ENCODE measurements around the gene BGN.

The BGN gene

DNA sequence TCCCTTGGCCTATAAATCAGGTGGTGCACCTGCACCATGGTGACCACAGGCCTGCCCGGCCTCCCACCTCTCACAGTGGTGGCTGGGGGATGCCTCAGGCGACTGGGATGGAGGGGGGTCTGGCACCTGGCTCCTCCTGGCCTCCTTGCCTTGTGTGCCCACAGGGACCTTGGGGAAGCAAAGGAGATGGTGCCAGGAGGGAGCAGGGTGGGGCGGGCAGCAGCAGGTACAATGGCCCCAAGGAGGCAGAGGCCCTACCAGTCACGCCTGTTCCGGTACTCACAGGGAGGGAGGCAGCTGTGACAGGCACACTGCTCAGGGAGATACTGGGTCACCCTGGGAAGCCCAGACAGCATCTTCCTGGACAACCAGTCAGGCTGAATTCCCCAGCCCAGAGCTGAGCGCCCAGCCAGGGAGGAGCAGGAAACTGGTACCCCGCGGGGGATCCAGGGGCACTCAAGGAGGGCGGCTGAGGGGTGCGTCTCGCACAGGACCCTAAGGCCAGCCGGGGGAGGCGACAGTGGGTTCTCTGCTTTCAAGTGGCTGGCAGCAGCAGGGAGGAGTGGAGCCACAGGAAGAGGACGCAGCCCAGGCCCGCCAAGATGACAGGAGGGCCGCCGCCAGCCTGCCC, 47.7 kb upstream of the BGN start:
- Histone ChIP-seq H4K8ac (ENCODE audit: low read depth, low read length) (no peak overlapping the region), H3K23ac (ENCODE audit: low read length) (no peak overlapping the region)

DNA sequence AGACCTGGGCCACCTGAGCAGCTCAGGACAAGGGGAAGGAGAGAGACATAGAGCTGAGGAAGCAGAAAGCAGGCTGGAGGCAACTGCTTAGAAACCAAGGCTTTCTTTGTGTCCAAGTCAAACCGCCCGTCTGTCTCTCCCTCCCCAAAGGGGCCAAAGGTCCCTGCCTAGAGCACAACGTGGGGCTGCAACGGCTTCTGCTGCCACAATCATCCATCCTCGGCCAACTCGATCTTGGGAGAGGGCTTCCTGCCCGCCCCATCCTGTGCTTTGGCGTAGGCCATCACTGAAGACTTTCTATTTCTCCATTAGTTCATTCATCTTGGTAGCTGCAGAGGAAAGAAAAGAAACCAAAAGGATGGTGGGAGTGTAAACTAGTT, 47.2 kb upstream of the BGN start:
- Histone ChIP-seq H3K79me2 (ENCODE audit: control insufficient read depth, insufficient read depth, low read length, poor library complexity) (no peaks in the 10 kb centered on the region), H3K23ac (ENCODE audit: low read length) (no peak overlapping the region), H4K91ac (ENCODE audit: low read depth, low read length) (no peak overlapping the region), H3K18ac (ENCODE audit: low read length) (no peak overlapping the region), H3K27ac (ENCODE audit: low read depth, low read length) (no peak overlapping the region), H2BK12ac (ENCODE audit: low read length) (no peak overlapping the region), H3K27me3 (ENCODE audit: insufficient read depth, low read length) (no peaks in the 10 kb centered on the region), H2AK5ac (ENCODE audit: low read length) (no peak overlapping the region), H3K14ac (ENCODE audit: low read length) (no peak overlapping the region), H3K9me3 (ENCODE audit: insufficient read depth, low read depth, low read length) (no peaks in the 10 kb centered on the region), H3K4me2 (ENCODE audit: low read length) (no peak overlapping the region), H3K4me3 (ENCODE audit: low read depth, low read length) (no peak overlapping the region), H3K9ac (ENCODE audit: low read length) (no peak overlapping the region), H3K79me1 (ENCODE audit: low read length) (no peaks in the 10 kb centered on the region), H2AFZ (ENCODE audit: insufficient read depth, low read length, poor library complexity) (no peak overlapping the region), H4K8ac (ENCODE audit: low read depth, low read length) (no peak overlapping the region), H3K4me1 (ENCODE audit: control insufficient read depth in 1 of 2, insufficient read depth in 2 of 2, low read length in 2 of 2) (no peaks in the 10 kb centered on the region), H4K12ac (ENCODE audit: low read depth, low read length) (no peak overlapping the region), H3K36me3 (ENCODE audit: control insufficient read depth in 1 of 2, insufficient read depth in 2 of 2, low read length in 2 of 2) (peaks cover 4% of the 10 kb centered on the region in 2 experiments), H3K4ac (ENCODE audit: low read depth, low read length) (no peak overlapping the region), H2BK120ac (ENCODE audit: insufficient read depth, low read length, poor library complexity) (no peak overlapping the region), H2BK5ac (ENCODE audit: low read depth, low read length, poor library complexity) (no peak overlapping the region)
- no peak for DNase-seq
- WGBS (ENCODE audit: extremely low coverage, insufficient coverage, insufficient read length), result no CpG with 5 or more reads among the region's 8 CpGs

More for the DNA sequence above, 47.7 kb upstream of the BGN start:
- H2BK12ac ChIP-seq (ENCODE audit: low read length), result no peak overlapping the region
- H4K91ac ChIP-seq (ENCODE audit: low read depth, low read length), result no peak overlapping the region
- DNase-seq, result no peak
- no peak overlapping the region for H2BK5ac ChIP-seq (ENCODE audit: low read depth, low read length, poor library complexity)
- H2AFZ ChIP-seq (ENCODE audit: insufficient read depth, low read length, poor library complexity), result no peak overlapping the region
- H3K79me2 ChIP-seq (ENCODE audit: control insufficient read depth, insufficient read depth, low read length, poor library complexity), result no peaks in the 10 kb centered on the region
- WGBS (ENCODE audit: extremely low coverage, insufficient coverage, insufficient read length), result no CpG with 5 or more reads among the region's 17 CpGs
- no peak overlapping the region for H3K27ac ChIP-seq (ENCODE audit: low read depth, low read length)
- no peak overlapping the region for H3K18ac ChIP-seq (ENCODE audit: low read length)
- H3K4ac ChIP-seq (ENCODE audit: low read depth, low read length), result no peak overlapping the region
- no peak overlapping the region for H2BK120ac ChIP-seq (ENCODE audit: insufficient read depth, low read length, poor library complexity)
- no peaks in the 10 kb centered on the region for H3K27me3 ChIP-seq (ENCODE audit: insufficient read depth, low read length)
- H3K36me3 ChIP-seq (ENCODE audit: control insufficient read depth in 1 of 2, insufficient read depth in 2 of 2, low read length in 2 of 2), result peaks cover 4% of the 10 kb centered on the region in 2 experiments
- no peak overlapping the region for H3K14ac ChIP-seq (ENCODE audit: low read length)
- no peaks in the 10 kb centered on the region for H3K79me1 ChIP-seq (ENCODE audit: low read length)
- H3K4me3 ChIP-seq (ENCODE audit: low read depth, low read length), result no peak overlapping the region
- H3K9ac ChIP-seq (ENCODE audit: low read length), result no peak overlapping the region
- H2AK5ac ChIP-seq (ENCODE audit: low read length), result no peak overlapping the region
- H3K4me1 ChIP-seq (ENCODE audit: control insufficient read depth in 1 of 2, insufficient read depth in 2 of 2, low read length in 2 of 2), result no peaks in the 10 kb centered on the region
- H3K4me2 ChIP-seq (ENCODE audit: low read length), result no peak overlapping the region
- no peak overlapping the region for H4K12ac ChIP-seq (ENCODE audit: low read depth, low read length)
- no peaks in the 10 kb centered on the region for H3K9me3 ChIP-seq (ENCODE audit: insufficient read depth, low read depth, low read length)

DNA sequence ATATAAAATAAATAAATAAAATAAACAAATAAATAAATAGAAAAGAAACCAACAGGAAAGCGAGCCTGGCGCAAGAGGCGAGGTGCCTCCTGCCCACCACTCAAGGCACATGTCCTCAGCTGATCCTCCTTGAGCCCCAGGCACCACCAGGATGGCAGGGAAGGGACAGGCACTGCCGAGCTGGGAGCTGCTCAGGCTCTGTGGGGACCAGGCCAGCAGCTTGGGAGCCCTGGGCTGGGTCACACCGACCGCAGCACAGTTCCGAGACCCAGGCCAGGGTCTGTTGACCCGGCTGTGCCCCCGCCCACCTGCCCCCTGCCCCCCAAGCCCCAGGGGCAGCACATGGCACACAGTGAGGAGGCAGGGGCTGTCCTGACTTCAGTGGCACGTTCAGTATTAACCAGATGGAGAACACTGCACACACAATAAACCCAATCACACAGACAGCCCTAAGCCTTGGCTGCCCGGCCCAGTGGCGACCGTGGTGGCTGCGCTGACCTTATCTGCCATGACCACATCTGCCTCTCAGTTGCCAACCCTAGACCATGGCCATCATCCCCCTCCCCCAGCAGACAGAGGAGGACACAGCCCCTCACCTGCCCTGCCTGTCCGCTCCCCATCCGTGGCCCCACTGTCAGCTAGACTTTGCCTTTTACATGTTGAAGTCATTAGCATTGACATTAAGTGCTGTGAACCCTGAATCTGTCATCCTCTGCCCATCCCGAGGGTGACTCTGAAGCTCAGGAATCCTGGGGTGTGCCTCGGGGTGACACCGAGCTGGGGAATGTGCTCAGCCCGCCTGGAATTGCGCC, 46.0 kb upstream of the BGN start:
- H3K4me3 ChIP-seq (ENCODE audit: low read depth, low read length), result no peak overlapping the region
- H2AFZ ChIP-seq (ENCODE audit: insufficient read depth, low read length, poor library complexity), result no peak overlapping the region
- H2BK120ac ChIP-seq (ENCODE audit: insufficient read depth, low read length, poor library complexity), result no peak overlapping the region
- H4K8ac ChIP-seq (ENCODE audit: low read depth, low read length), result no peak overlapping the region
- no peak overlapping the region for H3K4ac ChIP-seq (ENCODE audit: low read depth, low read length)
- H3K4me2 ChIP-seq (ENCODE audit: low read length), result no peak overlapping the region
- no peaks in the 10 kb centered on the region for H3K27me3 ChIP-seq (ENCODE audit: insufficient read depth, low read length)
- H3K4me1 ChIP-seq (ENCODE audit: control insufficient read depth in 1 of 2, insufficient read depth in 2 of 2, low read length in 2 of 2), result no peaks in the 10 kb centered on the region
- H4K91ac ChIP-seq (ENCODE audit: low read depth, low read length), result no peak overlapping the region
- no peak for DNase-seq
- H3K9me3 ChIP-seq (ENCODE audit: insufficient read depth, low read depth, low read length), result no peaks in the 10 kb centered on the region
- H3K36me3 ChIP-seq (ENCODE audit: control insufficient read depth in 1 of 2, insufficient read depth in 2 of 2, low read length in 2 of 2), result peaks cover 4 to 5% of the 10 kb centered on the region in 2 experiments
- H2AK5ac ChIP-seq (ENCODE audit: low read length), result no peak overlapping the region
- no CpG with 5 or more reads among the region's 21 CpGs for WGBS (ENCODE audit: extremely low coverage, insufficient coverage, insufficient read length)
- no peak overlapping the region for H4K12ac ChIP-seq (ENCODE audit: low read depth, low read length)
- no peak overlapping the region for H2BK5ac ChIP-seq (ENCODE audit: low read depth, low read length, poor library complexity)
- no peak overlapping the region for H2BK12ac ChIP-seq (ENCODE audit: low read length)
- no peak overlapping the region for H3K14ac ChIP-seq (ENCODE audit: low read length)
- H3K18ac ChIP-seq (ENCODE audit: low read length), result no peak overlapping the region
- no peak overlapping the region for H3K23ac ChIP-seq (ENCODE audit: low read length)
- no peaks in the 10 kb centered on the region for H3K79me1 ChIP-seq (ENCODE audit: low read length)
- no peaks in the 10 kb centered on the region for H3K79me2 ChIP-seq (ENCODE audit: control insufficient read depth, insufficient read depth, low read length, poor library complexity)
- no peak overlapping the region for H3K27ac ChIP-seq (ENCODE audit: low read depth, low read length)
- H3K9ac ChIP-seq (ENCODE audit: low read length), result no peak overlapping the region

DNA sequence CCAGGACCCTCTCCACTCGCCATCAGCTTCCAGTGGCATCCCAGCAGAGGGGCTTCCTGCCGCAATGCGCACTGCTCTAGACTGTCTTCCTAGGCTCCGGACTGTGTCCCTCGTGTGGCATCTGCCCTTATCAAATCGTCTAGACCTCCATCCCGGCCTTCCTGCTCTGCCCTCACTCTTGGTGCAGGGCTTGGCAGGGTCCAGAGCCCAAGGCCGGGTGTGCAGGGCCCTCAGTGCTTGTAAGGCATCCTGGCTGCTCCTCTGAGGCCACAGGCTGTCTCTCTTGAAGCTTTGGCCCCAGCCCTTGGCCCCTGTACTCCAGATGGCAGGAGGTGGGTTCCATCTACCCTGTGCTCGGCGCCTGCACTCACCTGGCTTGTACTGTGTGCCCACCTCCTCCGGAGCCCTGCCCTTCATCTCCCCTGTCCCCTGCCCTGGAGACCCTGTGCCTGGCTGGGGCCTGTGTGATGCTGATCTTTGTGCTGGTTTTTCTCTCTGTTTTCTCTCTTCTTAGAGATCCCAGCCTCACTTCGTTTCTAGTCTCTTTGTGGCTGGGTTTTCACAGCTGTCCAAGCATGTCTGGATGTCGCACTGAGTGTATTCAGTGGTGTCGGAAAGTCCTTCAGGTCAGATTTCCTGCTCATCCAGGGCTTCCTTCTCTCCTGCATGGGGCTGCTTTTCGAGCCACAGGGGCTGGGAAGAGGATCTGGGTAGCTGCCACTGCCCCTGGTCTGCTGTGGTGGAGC, 45.2 kb upstream of the BGN start:
- no peak overlapping the region for H3K27ac ChIP-seq (ENCODE audit: low read depth, low read length)
- no peaks in the 10 kb centered on the region for H3K27me3 ChIP-seq (ENCODE audit: insufficient read depth, low read length)
- H3K23ac ChIP-seq (ENCODE audit: low read length), result no peak overlapping the region
- no peak for DNase-seq
- H3K4me1 ChIP-seq (ENCODE audit: control insufficient read depth in 1 of 2, insufficient read depth in 2 of 2, low read length in 2 of 2), result no peaks in the 10 kb centered on the region
- no CpG with 5 or more reads among the region's 15 CpGs for WGBS (ENCODE audit: extremely low coverage, insufficient coverage, insufficient read length)
- H2AFZ ChIP-seq (ENCODE audit: insufficient read depth, low read length, poor library complexity), result no peak overlapping the region
- no peak overlapping the region for H3K4me3 ChIP-seq (ENCODE audit: low read depth, low read length)
- no peak overlapping the region for H4K8ac ChIP-seq (ENCODE audit: low read depth, low read length)
- peaks cover 4 to 7% of the 10 kb centered on the region in 2 experiments for H3K36me3 ChIP-seq (ENCODE audit: control insufficient read depth in 1 of 2, insufficient read depth in 2 of 2, low read length in 2 of 2)
- H3K18ac ChIP-seq (ENCODE audit: low read length), result no peak overlapping the region
- no peak overlapping the region for H3K4ac ChIP-seq (ENCODE audit: low read depth, low read length)
- H3K4me2 ChIP-seq (ENCODE audit: low read length), result no peak overlapping the region
- no peak overlapping the region for H3K9ac ChIP-seq (ENCODE audit: low read length)
- H4K12ac ChIP-seq (ENCODE audit: low read depth, low read length), result no peak overlapping the region
- no peaks in the 10 kb centered on the region for H3K79me2 ChIP-seq (ENCODE audit: control insufficient read depth, insufficient read depth, low read length, poor library complexity)
- H4K91ac ChIP-seq (ENCODE audit: low read depth, low read length), result no peak overlapping the region
- no peak overlapping the region for H2BK12ac ChIP-seq (ENCODE audit: low read length)
- H3K9me3 ChIP-seq (ENCODE audit: insufficient read depth, low read depth, low read length), result no peaks in the 10 kb centered on the region
- H2BK120ac ChIP-seq (ENCODE audit: insufficient read depth, low read length, poor library complexity), result no peak overlapping the region
- H2BK5ac ChIP-seq (ENCODE audit: low read depth, low read length, poor library complexity), result no peak overlapping the region
- H3K79me1 ChIP-seq (ENCODE audit: low read length), result no peaks in the 10 kb centered on the region
- H2AK5ac ChIP-seq (ENCODE audit: low read length), result no peak overlapping the region
- H3K14ac ChIP-seq (ENCODE audit: low read length), result no peak overlapping the region

Measured in trophoblast cell (in vitro differentiated cells and primary cell).